Glutamatergic neuron (in vitro differentiated cells): ENCODE results near the gene MORF4L2. TPM values are rescaled to one million over a fixed set of nuclear protein-coding genes. Genes with fewer than 3 reads are reported as not detected.

Source experiments
- DNase-seq: peaks from one replicate; pipeline ENCODE4 v3.0.0; 2022
- H3K27ac Mint-ChIP-seq: one replicate; pipeline ENCODE4 v1.8.0; 2020; ENCODE audit warnings: mild to moderate bottlenecking, mixed read lengths, inconsistent platforms; ENCODE audit not compliant: unreplicated experiment
- H3K27me3 Mint-ChIP-seq: one replicate; pipeline ENCODE4 v1.8.0; 2020; ENCODE audit warnings: mild to moderate bottlenecking, moderate library complexity, mixed read lengths, inconsistent platforms; ENCODE audit not compliant: unreplicated experiment
- H3K36me3 Mint-ChIP-seq: one replicate; pipeline ENCODE4 v1.8.0; 2020; ENCODE audit warnings: mild to moderate bottlenecking, mixed read lengths, inconsistent platforms; ENCODE audit not compliant: unreplicated experiment
- H3K4me1 Mint-ChIP-seq: one replicate; pipeline ENCODE4 v1.8.0; 2020; ENCODE audit warnings: mild to moderate bottlenecking, low read depth, mixed read lengths, inconsistent platforms; ENCODE audit not compliant: unreplicated experiment
- H3K4me3 Mint-ChIP-seq: one replicate; pipeline ENCODE4 v1.8.0; 2020; ENCODE audit warnings: mild to moderate bottlenecking, mixed read lengths, inconsistent platforms; ENCODE audit not compliant: unreplicated experiment
- H3K9me3 Mint-ChIP-seq: one replicate; pipeline ENCODE4 v1.8.0; 2020; ENCODE audit warnings: mild to moderate bottlenecking, moderate library complexity, mixed read lengths, inconsistent platforms; ENCODE audit not compliant: unreplicated experiment
- total RNA-seq: library from RNA; stranded (reverse); fragmentation: NEBNext Ultra II Directional; extraction: Animal tissue kit (Norgen Biotek cat#: 25700); gene quantifications from one replicate; pipeline ENCODE4 v1.2.1, GENCODE V29; 2021; ENCODE audit not compliant: unreplicated experiment
- TF ChIP-seq, protein P1 (sequence below): fragments of 200-600 bp; sonication (generic); IDR thresholded peaks from one replicate; pipeline ENCODE4 v1.5.0; 2021; ENCODE audit not compliant: partially characterized antibody, unreplicated experiment

MORF4L2 gene
- total RNA-seq, 1 donor from 2014 or later, result 409 TPM

DNA sequence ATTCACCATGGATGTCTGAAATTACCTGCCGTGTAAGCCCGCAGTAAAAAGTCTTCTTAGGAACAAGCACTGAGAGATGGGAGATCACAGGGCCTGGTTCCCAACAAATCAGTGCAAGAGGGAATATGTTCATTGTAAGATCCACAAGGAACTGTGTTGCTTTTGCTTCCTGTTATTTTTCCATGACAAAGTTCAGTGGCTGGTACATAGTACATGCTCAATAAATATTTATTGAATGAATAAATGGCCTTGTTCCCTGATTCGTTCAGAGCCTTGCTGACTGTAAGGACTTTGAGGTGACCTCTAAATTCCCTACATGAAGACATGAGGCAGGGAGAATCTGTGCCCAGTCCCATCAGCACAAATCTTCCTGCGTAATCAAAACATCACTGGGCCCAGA lies 31.6 kb upstream of the MORF4L2 start:
- no peaks in the 10 kb centered on the region for H3K4me1 Mint-ChIP-seq
- no peak for DNase-seq
- H3K27ac Mint-ChIP-seq, result no peak overlapping the region
- no peaks in the 10 kb centered on the region for H3K36me3 Mint-ChIP-seq
- H3K9me3 Mint-ChIP-seq, result no peaks in the 10 kb centered on the region
- peaks cover 2% of the 10 kb centered on the region for H3K27me3 Mint-ChIP-seq
- H3K4me3 Mint-ChIP-seq, result no peak overlapping the region
- TF ChIP-seq, protein P1, sequence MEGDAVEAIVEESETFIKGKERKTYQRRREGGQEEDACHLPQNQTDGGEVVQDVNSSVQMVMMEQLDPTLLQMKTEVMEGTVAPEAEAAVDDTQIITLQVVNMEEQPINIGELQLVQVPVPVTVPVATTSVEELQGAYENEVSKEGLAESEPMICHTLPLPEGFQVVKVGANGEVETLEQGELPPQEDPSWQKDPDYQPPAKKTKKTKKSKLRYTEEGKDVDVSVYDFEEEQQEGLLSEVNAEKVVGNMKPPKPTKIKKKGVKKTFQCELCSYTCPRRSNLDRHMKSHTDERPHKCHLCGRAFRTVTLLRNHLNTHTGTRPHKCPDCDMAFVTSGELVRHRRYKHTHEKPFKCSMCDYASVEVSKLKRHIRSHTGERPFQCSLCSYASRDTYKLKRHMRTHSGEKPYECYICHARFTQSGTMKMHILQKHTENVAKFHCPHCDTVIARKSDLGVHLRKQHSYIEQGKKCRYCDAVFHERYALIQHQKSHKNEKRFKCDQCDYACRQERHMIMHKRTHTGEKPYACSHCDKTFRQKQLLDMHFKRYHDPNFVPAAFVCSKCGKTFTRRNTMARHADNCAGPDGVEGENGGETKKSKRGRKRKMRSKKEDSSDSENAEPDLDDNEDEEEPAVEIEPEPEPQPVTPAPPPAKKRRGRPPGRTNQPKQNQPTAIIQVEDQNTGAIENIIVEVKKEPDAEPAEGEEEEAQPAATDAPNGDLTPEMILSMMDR, result no peak

DNA sequence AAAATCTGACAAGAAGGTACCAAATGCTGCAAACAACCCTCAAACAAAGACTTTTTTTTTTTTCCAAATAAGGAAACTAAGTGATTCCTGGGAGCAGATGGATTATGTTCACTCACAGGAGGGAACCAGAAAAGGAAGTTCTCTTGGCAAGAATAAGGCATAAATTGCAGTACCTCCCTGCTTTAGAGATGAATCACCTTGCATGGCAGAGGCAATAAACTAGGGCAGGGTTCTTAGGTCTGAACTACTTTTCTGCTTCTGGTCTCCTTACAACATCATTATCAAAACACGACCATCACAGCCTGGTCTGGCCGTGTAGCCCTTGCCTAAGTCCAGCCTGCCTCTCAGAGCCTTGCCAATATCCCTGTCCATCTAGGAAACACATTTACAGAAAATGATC lies 30.5 kb upstream of the MORF4L2 start:
- DNase-seq, result no peak
- Mint-ChIP-seq H3K9me3 (no peaks in the 10 kb centered on the region), H3K27me3 (peaks cover 2% of the 10 kb centered on the region), H3K4me1 (no peaks in the 10 kb centered on the region), H3K27ac (no peak overlapping the region), H3K36me3 (no peaks in the 10 kb centered on the region), H3K4me3 (no peak overlapping the region)
- TF ChIP-seq, protein P1, result no peak

DNA sequence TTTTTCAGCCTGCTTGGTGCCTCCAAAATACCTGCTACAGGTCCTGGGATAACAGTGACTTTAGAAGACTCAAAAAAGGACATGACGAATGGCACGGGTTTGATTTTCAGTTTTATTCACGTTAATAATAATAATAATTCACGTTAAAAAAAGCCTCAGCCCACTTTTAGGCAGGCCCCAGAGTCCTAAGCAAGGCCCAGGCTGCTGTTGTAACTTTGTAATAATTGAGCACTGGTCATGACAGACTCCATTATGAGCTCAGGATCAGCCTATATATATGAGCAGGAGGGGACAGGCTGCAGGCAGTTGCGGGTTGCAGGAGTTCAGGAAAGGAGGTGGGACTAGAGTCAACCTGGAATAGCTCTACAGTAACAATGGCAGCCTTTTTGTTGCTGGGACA lies 24.1 kb upstream of the MORF4L2 start, which contains the start of gene TMEM31:
TSS of gene TMEM31 (plus strand) at position 301 of the 400 bp plus-strand sequence. CDS start 1,350 bp downstream, outside the sequence.
- Mint-ChIP-seq H3K27me3 (no peaks in the 10 kb centered on the region), H3K27ac (no peak within 1 kb of the TSS), H3K36me3 (no peaks in the 10 kb centered on the region), H3K4me3 (no peak within 1 kb of the TSS), H3K9me3 (no peaks in the 10 kb centered on the region), H3K4me1 (peaks cover 4% of the 10 kb centered on the region)
- TF ChIP-seq, protein P1, result no peak
- no peak for DNase-seq

GRCh38 chrX:103704863-103705262 lies 18.4 kb upstream of the MORF4L2 start:
- Mint-ChIP-seq H3K4me1 (peaks cover 2% of the 10 kb centered on the region), H3K9me3 (no peaks in the 10 kb centered on the region), H3K27me3 (no peaks in the 10 kb centered on the region), H3K4me3 (no peak overlapping the region), H3K36me3 (no peaks in the 10 kb centered on the region), H3K27ac (no peak overlapping the region)
- peak; percentile 19 for DNase-seq
- TF ChIP-seq, protein P1, result no peak

DNA sequence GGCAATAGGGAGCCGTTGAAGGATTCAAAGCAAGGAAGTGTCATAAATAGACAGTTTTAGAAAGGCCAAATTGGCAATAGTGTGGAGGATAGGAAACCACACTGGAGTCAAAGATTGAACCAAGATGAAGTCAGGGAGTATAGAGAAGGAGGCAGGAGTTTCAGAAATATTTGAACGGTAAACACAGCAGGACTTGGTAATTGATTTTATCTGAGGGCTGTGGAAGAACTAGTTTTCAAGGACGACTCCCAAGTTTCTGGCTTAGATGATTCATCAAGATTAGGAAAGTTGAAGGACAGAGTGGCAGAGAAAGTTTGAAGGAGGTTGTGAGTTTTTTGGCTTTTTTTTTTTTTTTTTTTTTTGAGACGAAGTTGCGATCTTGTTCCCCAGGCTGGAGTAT lies 12.7 kb upstream of the MORF4L2 start:
- no peak overlapping the region for H3K27ac Mint-ChIP-seq
- TF ChIP-seq, protein P1, result no peak
- H3K27me3 Mint-ChIP-seq, result no peaks in the 10 kb centered on the region
- H3K4me1 Mint-ChIP-seq, result no peaks in the 10 kb centered on the region
- H3K9me3 Mint-ChIP-seq, result no peaks in the 10 kb centered on the region
- no peak for DNase-seq
- H3K4me3 Mint-ChIP-seq, result no peak overlapping the region
- H3K36me3 Mint-ChIP-seq, result no peaks in the 10 kb centered on the region
